ENCODE data around the gene MSRB3.

Gene MSRB3

DNA sequence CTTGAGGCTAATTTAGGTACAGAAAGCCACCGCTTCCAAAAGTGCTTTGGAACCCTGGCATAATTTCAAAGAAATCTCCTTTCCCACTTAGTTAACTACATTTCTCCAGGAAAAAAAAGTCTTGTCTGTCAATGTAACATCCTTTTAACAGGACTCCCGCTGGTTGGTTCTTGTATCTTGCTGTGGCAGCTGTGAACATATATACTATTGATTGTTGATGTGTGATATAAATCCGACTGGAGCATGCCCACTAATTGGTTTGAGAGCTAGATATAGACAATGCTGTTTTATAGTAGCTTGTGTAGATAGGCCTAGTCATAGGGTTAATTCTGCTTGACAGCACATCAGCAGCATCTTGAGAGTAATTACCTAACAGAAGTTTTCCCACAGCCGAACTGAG, 89.6 kb downstream of the MSRB3 start:
- H3K9me3 ChIP-seq, result no peaks in the 10 kb centered on the region
- no peaks in the 10 kb centered on the region for H3K4me1 ChIP-seq (ENCODE audit: control insufficient read depth in 1 of 2, insufficient read depth in 1 of 2, low read depth in 1 of 2, low read length in 1 of 2)
- H3K4me3 ChIP-seq (ENCODE audit: low read depth in 1 of 2, low read length in 1 of 2), result no peak overlapping the region
- no peaks in the 10 kb centered on the region for H3K27me3 ChIP-seq
- H3K27ac ChIP-seq, result no peak overlapping the region
- no peaks in the 10 kb centered on the region for H3K36me3 ChIP-seq
- TF ChIP-seq, protein P1, sequence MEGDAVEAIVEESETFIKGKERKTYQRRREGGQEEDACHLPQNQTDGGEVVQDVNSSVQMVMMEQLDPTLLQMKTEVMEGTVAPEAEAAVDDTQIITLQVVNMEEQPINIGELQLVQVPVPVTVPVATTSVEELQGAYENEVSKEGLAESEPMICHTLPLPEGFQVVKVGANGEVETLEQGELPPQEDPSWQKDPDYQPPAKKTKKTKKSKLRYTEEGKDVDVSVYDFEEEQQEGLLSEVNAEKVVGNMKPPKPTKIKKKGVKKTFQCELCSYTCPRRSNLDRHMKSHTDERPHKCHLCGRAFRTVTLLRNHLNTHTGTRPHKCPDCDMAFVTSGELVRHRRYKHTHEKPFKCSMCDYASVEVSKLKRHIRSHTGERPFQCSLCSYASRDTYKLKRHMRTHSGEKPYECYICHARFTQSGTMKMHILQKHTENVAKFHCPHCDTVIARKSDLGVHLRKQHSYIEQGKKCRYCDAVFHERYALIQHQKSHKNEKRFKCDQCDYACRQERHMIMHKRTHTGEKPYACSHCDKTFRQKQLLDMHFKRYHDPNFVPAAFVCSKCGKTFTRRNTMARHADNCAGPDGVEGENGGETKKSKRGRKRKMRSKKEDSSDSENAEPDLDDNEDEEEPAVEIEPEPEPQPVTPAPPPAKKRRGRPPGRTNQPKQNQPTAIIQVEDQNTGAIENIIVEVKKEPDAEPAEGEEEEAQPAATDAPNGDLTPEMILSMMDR (IDR thresholded peaks at IDR 0.05), result no peak

- no peak overlapping the region for H3K27ac ChIP-seq
- no peak overlapping the region for H3K4me3 ChIP-seq (ENCODE audit: low read depth in 1 of 2, low read length in 1 of 2)
- H3K27me3 ChIP-seq, result no peaks in the 10 kb centered on the region
- no peaks in the 10 kb centered on the region for H3K4me1 ChIP-seq (ENCODE audit: control insufficient read depth in 1 of 2, insufficient read depth in 1 of 2, low read depth in 1 of 2, low read length in 1 of 2)
- no peaks in the 10 kb centered on the region for H3K36me3 ChIP-seq
- H3K9me3 ChIP-seq, result no peaks in the 10 kb centered on the region
- TF ChIP-seq, protein P1 (IDR thresholded peaks at IDR 0.05), result no peak
Measured at GRCh38 chr12:65372574-65372973, 94.1 kb downstream of the MSRB3 start.

DNA sequence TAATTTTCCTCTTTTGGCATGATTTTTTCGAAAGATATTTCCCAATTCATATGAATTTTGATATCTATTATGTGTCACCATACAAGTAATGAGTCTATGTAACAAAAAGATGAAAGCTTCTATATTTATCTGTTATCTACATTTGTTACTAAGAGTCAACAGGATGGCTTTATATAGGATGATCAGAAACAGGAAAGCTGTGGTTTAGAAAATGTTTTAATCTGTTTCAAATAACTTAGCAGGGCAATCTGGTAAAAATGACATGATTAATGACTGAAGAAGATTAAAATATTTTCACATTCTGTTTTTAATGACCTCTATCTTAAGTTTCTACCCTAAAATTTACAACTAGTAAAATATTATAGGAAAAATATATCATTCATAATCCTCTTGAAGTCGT, 105.8 kb downstream of the MSRB3 start:
- TF ChIP-seq, protein P1 (IDR thresholded peaks at IDR 0.05), result no peak
- no peaks in the 10 kb centered on the region for H3K36me3 ChIP-seq
- H3K4me3 ChIP-seq (ENCODE audit: low read depth in 1 of 2, low read length in 1 of 2), result no peak overlapping the region
- no peaks in the 10 kb centered on the region for H3K4me1 ChIP-seq (ENCODE audit: control insufficient read depth in 1 of 2, insufficient read depth in 1 of 2, low read depth in 1 of 2, low read length in 1 of 2)
- H3K27ac ChIP-seq, result no peak overlapping the region
- no peaks in the 10 kb centered on the region for H3K9me3 ChIP-seq
- no peaks in the 10 kb centered on the region for H3K27me3 ChIP-seq

GRCh38 chr12:65387396-65387795, 108.9 kb downstream of the MSRB3 start:
- H3K4me1 ChIP-seq (ENCODE audit: control insufficient read depth in 1 of 2, insufficient read depth in 1 of 2, low read depth in 1 of 2, low read length in 1 of 2), result no peaks in the 10 kb centered on the region
- no peak overlapping the region for H3K27ac ChIP-seq
- H3K27me3 ChIP-seq, result no peaks in the 10 kb centered on the region
- no peak overlapping the region for H3K4me3 ChIP-seq (ENCODE audit: low read depth in 1 of 2, low read length in 1 of 2)
- TF ChIP-seq, protein P1 (IDR thresholded peaks at IDR 0.05), result no peak
- H3K36me3 ChIP-seq, result no peaks in the 10 kb centered on the region
- H3K9me3 ChIP-seq, result no peaks in the 10 kb centered on the region

DNA sequence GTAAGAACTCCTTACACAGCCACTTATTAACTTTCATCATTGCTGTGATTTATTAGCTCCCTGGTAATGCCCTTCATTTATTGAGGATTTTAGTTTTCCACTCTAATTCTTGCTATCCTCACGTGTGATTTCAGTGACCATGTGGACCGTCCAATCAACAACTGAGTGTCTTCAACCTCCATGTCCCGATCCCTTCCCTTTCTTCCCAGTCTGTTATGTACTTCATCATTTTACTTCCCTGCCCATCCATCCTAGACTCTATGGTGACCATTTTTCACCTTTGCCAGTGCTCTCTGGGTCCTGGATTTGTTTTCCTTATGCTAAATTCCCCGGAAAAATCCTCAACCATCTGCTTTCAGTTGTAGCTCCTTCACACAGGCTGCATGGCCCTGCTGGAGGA, 111.0 kb downstream of the MSRB3 start:
- H3K36me3 ChIP-seq, result no peaks in the 10 kb centered on the region
- no peak overlapping the region for H3K27ac ChIP-seq
- H3K27me3 ChIP-seq, result no peaks in the 10 kb centered on the region
- peaks cover 4% of the 10 kb centered on the region for H3K9me3 ChIP-seq
- H3K4me1 ChIP-seq (ENCODE audit: control insufficient read depth in 1 of 2, insufficient read depth in 1 of 2, low read depth in 1 of 2, low read length in 1 of 2), result no peaks in the 10 kb centered on the region
- TF ChIP-seq, protein P1 (IDR thresholded peaks at IDR 0.05), result no peak
- no peak overlapping the region for H3K4me3 ChIP-seq (ENCODE audit: low read depth in 1 of 2, low read length in 1 of 2)

DNA sequence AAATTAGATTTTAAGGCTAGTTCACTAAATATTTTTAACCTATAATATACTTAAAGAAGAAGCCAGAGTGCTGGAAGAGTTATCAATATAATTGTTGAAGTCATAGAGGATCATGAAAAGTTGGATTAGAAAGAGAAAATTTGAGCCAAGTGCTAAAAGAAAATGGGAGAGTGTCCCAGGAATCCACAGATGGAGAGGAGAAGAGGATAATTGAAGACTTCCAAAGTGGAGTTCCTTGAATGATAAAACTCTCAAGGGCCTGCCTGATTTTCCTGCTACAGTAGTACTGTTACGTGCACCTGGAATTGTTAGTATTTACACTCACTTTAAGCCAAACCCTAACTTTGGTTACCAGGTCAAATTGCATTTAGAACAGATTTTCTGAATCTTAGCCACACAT, 113.2 kb downstream of the MSRB3 start:
- Histone ChIP-seq H3K36me3 (no peaks in the 10 kb centered on the region), H3K4me3 (ENCODE audit: low read depth in 1 of 2, low read length in 1 of 2) (no peak overlapping the region), H3K27me3 (no peaks in the 10 kb centered on the region), H3K27ac (no peak overlapping the region), H3K4me1 (ENCODE audit: control insufficient read depth in 1 of 2, insufficient read depth in 1 of 2, low read depth in 1 of 2, low read length in 1 of 2) (no peaks in the 10 kb centered on the region), H3K9me3 (peaks cover 11% of the 10 kb centered on the region)
- TF ChIP-seq, protein P1 (IDR thresholded peaks at IDR 0.05), result no peak
